GM10266 (cell line): Measurements from ENCODE around the gene PIK3AP1.

Experiments
- DNase-seq: peaks from one replicate; pipeline ENCODE4 v3.0.0; 2012; ENCODE audit errors: extremely low spot score
- CTCF ChIP-seq: IDR thresholded peaks from 2 replicates; pipeline ENCODE4 v1.5.1; 2012; ENCODE audit warnings: mild to moderate bottlenecking, low read depth; ENCODE audit not compliant: control insufficient read depth, insufficient read depth; ENCODE audit errors: missing control alignments

Gene PIK3AP1

GRCh38 chr10:96720422-96721206 is at the start of gene PIK3AP1:
PIK3AP1 (minus strand) TSS chr10:96720514; CDS start chr10:96720394, 120 bp downstream.
- DNase-seq = peak; percentile 85

GRCh38 chr10:96768136-96768535 is 47.8 kb upstream of the PIK3AP1 start:
- TF ChIP-seq CTCF = no peak
- no peak for DNase-seq

More at GRCh38 chr10:96720422-96721206, at the start of gene PIK3AP1:
- no peak for TF ChIP-seq CTCF

- no peak for DNase-seq
- no peak for TF ChIP-seq CTCF
Observed at GRCh38 chr10:96767611-96768010, 47.3 kb upstream of the PIK3AP1 start.

GRCh38 chr10:96765406-96766240 is 45.3 kb upstream of the PIK3AP1 start:
- DNase-seq = peak; percentile 64
- TF ChIP-seq CTCF = peak; percentile 81

GRCh38 chr10:96764425-96765060 is 44.2 kb upstream of the PIK3AP1 start:
- TF ChIP-seq CTCF = no peak
- DNase-seq = no peak

GRCh38 chr10:96758423-96758822 is 38.1 kb upstream of the PIK3AP1 start:
- TF ChIP-seq CTCF = no peak

More at GRCh38 chr10:96758423-96758822, 38.1 kb upstream of the PIK3AP1 start:
- peak; percentile 32 for DNase-seq
